GM18526 (cell line): ENCODE measurements around the gene STUB1.

ENCODE experiments used
- POLR2A ChIP-seq: IDR thresholded peaks from 3 replicates; pipeline ENCODE4 v1.6.1; 2011; ENCODE audit not compliant: insufficient read length; ENCODE audit errors: extremely low read depth

Gene STUB1

GRCh38 chr16:638836-639235 is 41.4 kb upstream of the STUB1 start:
- no peak for TF ChIP-seq POLR2A

DNA sequence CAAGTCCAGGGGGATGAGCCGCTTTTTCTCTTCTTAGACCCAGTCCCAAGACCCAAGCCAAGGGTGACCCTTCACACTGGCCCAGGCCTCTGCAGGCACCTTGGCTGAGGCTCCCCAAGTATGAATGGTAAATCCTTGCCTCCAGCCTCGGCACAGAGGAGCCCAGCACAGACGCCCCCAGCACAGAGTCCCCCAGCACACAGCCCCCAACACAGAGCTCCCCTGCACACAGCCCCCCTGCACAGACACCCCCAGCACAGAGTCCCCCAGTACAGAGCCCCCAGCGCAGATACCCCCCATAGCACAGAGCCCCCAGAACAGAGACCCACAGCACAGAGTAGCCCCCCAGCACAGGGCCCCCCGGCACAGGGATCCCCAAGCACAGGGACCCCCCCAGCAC is 39.6 kb upstream of the STUB1 start:
- no peak for TF ChIP-seq POLR2A

DNA sequence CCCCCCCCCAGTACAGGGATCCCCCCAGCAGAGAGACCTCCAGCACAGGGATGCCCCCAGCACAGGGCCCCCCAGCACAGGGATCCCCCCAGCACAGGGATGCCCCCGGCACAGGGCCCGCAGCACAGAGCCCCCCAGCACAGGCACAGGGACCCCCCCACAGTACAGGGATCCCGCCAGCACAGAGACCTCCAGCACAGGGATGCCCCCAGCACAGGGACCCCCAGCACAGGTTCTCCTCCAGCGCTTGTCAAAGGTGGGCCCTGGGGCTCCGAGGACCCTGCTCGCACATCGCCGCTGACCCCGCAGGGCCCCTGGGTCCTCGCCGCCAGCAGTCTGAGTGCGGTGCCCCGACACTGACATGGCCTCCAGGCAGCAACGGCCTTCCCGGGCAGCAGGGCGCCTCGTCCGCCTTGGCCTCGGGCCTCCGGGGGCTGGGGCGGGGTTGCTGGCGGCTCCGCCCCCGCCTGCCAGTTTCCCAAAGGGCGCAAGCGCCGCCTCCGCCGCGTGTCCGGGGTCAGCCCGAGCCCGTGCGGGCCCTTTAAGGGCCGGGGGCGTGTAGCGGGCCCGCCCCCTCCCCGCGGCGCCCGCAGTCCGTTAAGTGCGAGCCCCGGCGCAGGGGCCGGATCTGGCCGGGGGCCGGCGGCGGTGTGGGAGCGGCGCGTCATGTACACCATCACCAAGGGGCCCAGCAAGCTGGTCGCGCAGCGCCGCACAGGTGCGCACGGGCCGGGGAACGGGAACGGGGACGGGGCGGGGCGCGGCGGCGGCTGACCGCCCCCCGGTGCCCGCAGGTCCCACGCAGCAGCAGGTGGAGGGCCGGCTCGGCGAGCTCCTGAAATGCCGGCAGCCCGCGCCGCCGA is 38.7 kb upstream of the STUB1 start, which contains the start of gene MCRIP2:
Gene MCRIP2, plus strand, starts transcription at position 503 of the 863 bp plus-strand sequence. Its CDS starts 164 bp downstream, at position 667.
- peak; percentile 76 for TF ChIP-seq POLR2A

DNA sequence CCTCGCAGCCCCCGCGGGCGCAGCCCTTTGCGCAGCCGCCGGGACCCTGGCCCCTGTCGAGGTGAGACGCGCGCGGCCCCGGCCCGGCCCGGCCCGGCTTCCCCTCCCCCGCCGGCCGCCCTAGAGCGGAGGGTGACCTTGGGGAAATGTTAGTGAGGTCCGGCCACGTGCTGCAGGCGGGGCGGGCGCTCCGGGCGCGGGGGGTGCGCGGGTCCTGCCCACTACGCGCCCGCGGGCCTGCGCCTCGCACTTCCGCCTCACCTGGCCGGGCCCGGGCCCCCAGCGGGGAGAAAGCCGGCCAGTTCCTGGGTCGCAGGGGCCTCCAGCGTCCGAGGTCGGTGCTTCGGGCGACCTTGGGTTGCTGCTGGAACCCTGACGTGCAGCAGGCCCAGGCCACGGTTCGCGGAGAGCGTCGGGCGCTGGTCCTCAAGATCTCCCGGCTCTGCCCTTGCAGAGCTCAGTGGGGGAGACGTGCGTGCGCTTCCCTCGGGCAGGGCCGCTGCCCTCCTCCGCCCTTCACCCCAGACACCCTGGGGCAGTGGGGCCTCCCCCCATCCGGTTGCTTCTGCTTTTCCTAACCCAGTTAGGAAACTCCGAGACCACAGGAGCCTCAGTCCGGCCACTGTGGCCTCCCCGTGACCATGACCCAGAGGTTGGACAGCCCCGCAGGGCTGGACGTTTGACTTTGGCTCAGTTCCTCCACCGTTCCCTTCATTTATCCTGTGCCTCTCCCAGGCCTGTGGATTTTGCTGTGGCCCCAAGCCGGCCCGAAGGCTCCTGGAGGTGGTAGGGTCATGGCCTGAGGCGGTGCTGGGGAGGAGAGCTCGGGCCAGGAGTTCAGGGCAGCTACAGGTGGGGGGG is 37.8 kb upstream of the STUB1 start:
- TF ChIP-seq POLR2A, result peak; percentile 36

- TF ChIP-seq POLR2A, result no peak
These were observed 37.2 kb upstream of the STUB1 start for GRCh38 chr16:643050-643368.

DNA sequence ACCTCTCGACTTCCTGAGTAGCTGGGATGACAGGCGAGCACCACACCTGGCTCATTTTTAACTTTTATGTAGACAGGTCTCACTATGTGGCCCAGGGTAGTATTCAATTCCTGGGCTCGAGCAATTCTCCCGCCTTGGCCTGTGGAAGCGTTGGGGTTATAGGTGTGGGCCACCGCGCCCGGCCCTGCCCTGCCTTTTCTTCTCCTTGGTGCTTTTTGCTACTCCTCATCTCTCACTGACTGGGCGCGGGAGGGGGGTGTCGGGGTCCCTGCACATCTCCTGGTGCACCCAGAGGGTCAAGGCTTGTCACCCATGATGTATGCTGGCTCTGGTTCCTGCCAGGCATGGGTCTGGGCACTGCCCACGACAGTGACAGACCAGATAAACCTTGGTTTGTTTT is 35.7 kb upstream of the STUB1 start:
- no peak for TF ChIP-seq POLR2A

GRCh38 chr16:645852-646678 is 34.1 kb upstream of the STUB1 start:
- TF ChIP-seq POLR2A, result no peak

DNA sequence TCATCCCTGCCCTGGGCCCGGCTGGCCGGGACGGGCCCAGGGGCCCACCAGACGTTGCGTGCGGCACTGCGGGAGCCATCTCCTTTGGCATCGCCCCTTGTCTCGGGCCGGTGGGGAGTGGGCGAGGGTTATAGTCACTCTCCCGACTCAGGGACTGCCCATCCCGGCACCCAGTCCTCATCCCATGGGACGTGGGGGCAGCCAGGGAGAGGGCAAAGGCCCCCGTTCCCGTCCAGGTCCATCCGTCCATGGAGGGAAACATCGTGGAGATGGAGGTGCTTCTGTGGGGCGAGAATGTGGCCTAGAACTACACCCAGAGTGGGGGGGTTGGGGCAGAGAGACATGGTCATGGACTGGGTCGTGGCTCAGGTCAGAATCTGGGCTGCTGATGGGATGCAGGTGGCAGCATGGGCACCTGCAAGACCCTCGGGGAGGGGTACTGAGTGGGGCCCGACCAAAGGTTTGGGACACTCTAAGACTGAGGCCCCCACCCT is 33.5 kb upstream of the STUB1 start:
- no peak for TF ChIP-seq POLR2A

- TF ChIP-seq POLR2A, result no peak
These were observed 32.9 kb upstream of the STUB1 start for GRCh38 chr16:647173-647902.

DNA sequence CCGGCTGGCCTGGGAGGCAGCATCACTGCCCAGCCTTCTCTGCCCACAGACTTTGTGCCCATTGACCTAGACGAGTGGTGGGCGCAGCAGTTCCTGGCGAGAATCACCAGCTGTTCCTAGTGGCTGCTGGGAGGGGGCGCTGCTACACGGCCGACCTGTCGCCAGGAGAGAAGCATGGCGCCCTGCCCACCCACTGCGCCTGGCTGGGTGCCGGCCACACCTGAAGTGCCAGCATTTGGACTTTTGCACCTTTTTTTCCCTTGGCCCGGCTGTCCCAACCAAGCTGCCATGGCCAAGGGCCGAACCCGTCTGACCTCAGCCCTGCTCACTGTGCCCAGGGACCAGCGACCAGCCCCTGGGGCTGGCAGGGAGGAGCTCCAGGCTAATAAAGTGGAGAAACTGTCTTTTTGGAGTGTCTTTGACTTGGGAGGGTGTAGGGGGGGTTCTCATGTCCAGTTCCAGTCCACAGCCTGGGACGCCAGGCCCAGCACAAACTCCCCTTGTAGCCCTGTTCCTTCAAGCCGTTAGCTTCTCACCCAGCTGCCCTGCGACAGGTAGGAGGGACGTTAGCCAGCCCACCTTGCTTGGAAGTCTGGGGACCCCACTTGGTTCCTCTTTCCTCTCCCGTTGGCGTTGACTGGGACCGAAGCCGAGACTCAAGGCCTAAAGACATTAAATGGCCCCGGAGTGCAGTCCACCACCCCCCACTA is 32.0 kb upstream of the STUB1 start:
- no peak for TF ChIP-seq POLR2A

- peak; percentile 61 for TF ChIP-seq POLR2A
These were observed 31.2 kb upstream of the STUB1 start, which contains the start of gene WDR90 for GRCh38 chr16:648781-649589. Gene WDR90 (plus strand): TSS chr16:649365. CDS start chr16:649417, 52 bp downstream.

- no peak for TF ChIP-seq POLR2A
These were observed 30.6 kb upstream of the STUB1 start for GRCh38 chr16:649631-650030.

- no peak for TF ChIP-seq POLR2A
These were observed 28.4 kb upstream of the STUB1 start for GRCh38 chr16:651844-652243.
